HG02973 (cell line): Measurements from ENCODE around the gene COL26A1.
"Not testable (repeated sequence)": the region's sequence is repeated elsewhere in the genome, so short reads cannot be mapped to it uniquely, and the experiment has no call there.

Source experiments
- ATAC-seq: cut with Tn5 transposase; IDR thresholded peaks from one replicate; pipeline ENCODE4 v1.9.1; 2021; ENCODE audit warnings: moderate library complexity; ENCODE audit not compliant: unreplicated experiment

The COL26A1 gene

GRCh38 chr7:101547022-101547915 lies 184.6 kb downstream of the COL26A1 start:
- ATAC-seq: no peak

- ATAC-seq: no peak
Measured at GRCh38 chr7:101547916-101548661, 185.4 kb downstream of the COL26A1 start.

- ATAC-seq: no peak
Measured at GRCh38 chr7:101549734-101550133, 187.1 kb downstream of the COL26A1 start.

GRCh38 chr7:101550641-101551541 lies 188.2 kb downstream of the COL26A1 start:
- no peak for ATAC-seq

GRCh38 chr7:101553018-101553770 lies 190.5 kb downstream of the COL26A1 start:
- ATAC-seq: no peak

- ATAC-seq: no peak
Measured at GRCh38 chr7:101553771-101554445, 191.2 kb downstream of the COL26A1 start.

- ATAC-seq: no peak
Measured at GRCh38 chr7:101554584-101555268, 192.1 kb downstream of the COL26A1 start.

- no peak for ATAC-seq
Measured at GRCh38 chr7:101555269-101555920, 192.7 kb downstream of the COL26A1 start.

- no peak for ATAC-seq
Measured at GRCh38 chr7:101555921-101556275, 193.2 kb downstream of the COL26A1 start.

- ATAC-seq: no peak
Measured at GRCh38 chr7:101556453-101556968, 193.8 kb downstream of the COL26A1 start.

- no peak for ATAC-seq
Measured at GRCh38 chr7:101557421-101557820, 194.7 kb downstream of the COL26A1 start.

GRCh38 chr7:101557978-101558741 lies 195.5 kb downstream of the COL26A1 start:
- ATAC-seq: no peak

GRCh38 chr7:101558742-101559325 lies 196.2 kb downstream of the COL26A1 start:
- no peak for ATAC-seq

- no peak for ATAC-seq
Measured at GRCh38 chr7:101559586-101559985, 196.9 kb downstream of the COL26A1 start.

- not testable (repeated sequence) for ATAC-seq
Measured at GRCh38 chr7:101560021-101560420, 197.3 kb downstream of the COL26A1 start.

- no peak for ATAC-seq
Measured at GRCh38 chr7:101560856-101561255, 198.2 kb downstream of the COL26A1 start.

- not testable (repeated sequence) for ATAC-seq
Measured at GRCh38 chr7:101561293-101561692, 198.6 kb downstream of the COL26A1 start.
